T-helper 2 cell treated with Interferon-gamma antibody and Interleukin-4, amounts not matched to agents 5 μg/mL and 100 μg/mL, for 36 hours (primary cell): Measurements from ENCODE around the gene ATP5MC2.
"Not testable (repeated sequence)": the region's sequence is repeated elsewhere in the genome, so short reads cannot be mapped to it uniquely, and the experiment has no call there.

Experiments
- DNase-seq: peaks from one replicate; pipeline ENCODE4 v3.0.0; 2021; ENCODE audit warnings: low spot score
- H3K27ac Mint-ChIP-seq: one replicate; pipeline ENCODE4 v1.8.0; 2021; ENCODE audit warnings: mild to moderate bottlenecking, mixed read lengths
- H3K27me3 Mint-ChIP-seq: one replicate; pipeline ENCODE4 v1.8.0; 2021; ENCODE audit warnings: low read depth, mixed read lengths
- H3K36me3 Mint-ChIP-seq: one replicate; pipeline ENCODE4 v1.8.0; 2021; ENCODE audit warnings: low read depth, mixed read lengths
- H3K4me1 Mint-ChIP-seq: one replicate; pipeline ENCODE4 v1.8.0; 2021; ENCODE audit warnings: low read depth, mixed read lengths
- H3K4me3 Mint-ChIP-seq: one replicate; pipeline ENCODE4 v1.8.0; 2022; ENCODE audit warnings: mild to moderate bottlenecking, moderate library complexity, mixed read lengths
- H3K9me3 Mint-ChIP-seq: one replicate; pipeline ENCODE4 v1.8.0; 2021; ENCODE audit warnings: mixed read lengths

Gene ATP5MC2

GRCh38 chr12:53675701-53676607, at the start of gene ATP5MC2:
TSS of gene ATP5MC2 (minus strand) at chr12:53676083. CDS start at chr12:53672614, 3,469 bp downstream.
- Mint-ChIP-seq H3K27ac (peak within 1 kb of the TSS; percentile 91), H3K4me1 (peaks cover 16% of the 10 kb centered on the region), H3K9me3 (no peaks in the 10 kb centered on the region)

GRCh38 chr12:53722450-53723041, 46.7 kb upstream of the ATP5MC2 start:
- Mint-ChIP-seq H3K9me3 (no peaks in the 10 kb centered on the region), H3K4me1 (peaks cover 10% of the 10 kb centered on the region), H3K27me3 (no peaks in the 10 kb centered on the region), H3K27ac (no peak overlapping the region), H3K4me3 (no peak overlapping the region), H3K36me3 (peaks cover 12% of the 10 kb centered on the region)
- no peak for DNase-seq

More at GRCh38 chr12:53675701-53676607, at the start of gene ATP5MC2:
- H3K4me3 Mint-ChIP-seq: peak within 1 kb of the TSS; percentile 85
- peak; percentile 97 for DNase-seq
- peaks cover 25% of the 10 kb centered on the region for H3K36me3 Mint-ChIP-seq
- H3K27me3 Mint-ChIP-seq: peaks cover 32% of the 10 kb centered on the region

- H3K36me3 Mint-ChIP-seq: peaks cover 12% of the 10 kb centered on the region
- H3K27ac Mint-ChIP-seq: no peak overlapping the region
- no peak overlapping the region for H3K4me3 Mint-ChIP-seq
- peaks cover 3% of the 10 kb centered on the region for H3K4me1 Mint-ChIP-seq
- no peak for DNase-seq
- no peaks in the 10 kb centered on the region for H3K27me3 Mint-ChIP-seq
- no peaks in the 10 kb centered on the region for H3K9me3 Mint-ChIP-seq
Measured at GRCh38 chr12:53720946-53721345, 45.1 kb upstream of the ATP5MC2 start.

DNA sequence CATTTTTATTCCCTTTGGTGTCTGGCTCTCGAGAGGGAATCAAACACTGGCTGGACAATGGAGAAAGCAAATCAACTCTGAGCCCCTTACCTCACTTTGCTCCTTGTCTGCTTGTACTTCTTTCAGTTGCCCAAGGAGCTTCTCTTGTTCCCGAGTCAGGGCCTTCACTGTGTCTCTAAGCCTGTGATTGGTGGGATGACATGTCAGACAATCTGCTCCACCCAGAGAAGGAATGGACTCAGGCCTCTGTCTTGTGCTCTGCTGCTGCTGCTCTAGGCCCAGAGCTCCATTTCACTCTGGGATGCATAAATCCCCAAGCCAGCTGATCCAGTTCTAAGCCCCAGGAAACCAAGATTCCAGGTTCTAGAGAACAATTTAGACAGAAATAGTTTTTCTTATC, 43.8 kb upstream of the ATP5MC2 start:
- DNase-seq: no peak
- no peak overlapping the region for H3K4me3 Mint-ChIP-seq
- no peaks in the 10 kb centered on the region for H3K27me3 Mint-ChIP-seq
- H3K27ac Mint-ChIP-seq: no peak overlapping the region
- peaks cover 12% of the 10 kb centered on the region for H3K36me3 Mint-ChIP-seq
- H3K4me1 Mint-ChIP-seq: peaks cover 3% of the 10 kb centered on the region
- no peaks in the 10 kb centered on the region for H3K9me3 Mint-ChIP-seq

GRCh38 chr12:53718567-53718966, 42.7 kb upstream of the ATP5MC2 start:
- H3K36me3 Mint-ChIP-seq: not testable (repeated sequence)

DNA sequence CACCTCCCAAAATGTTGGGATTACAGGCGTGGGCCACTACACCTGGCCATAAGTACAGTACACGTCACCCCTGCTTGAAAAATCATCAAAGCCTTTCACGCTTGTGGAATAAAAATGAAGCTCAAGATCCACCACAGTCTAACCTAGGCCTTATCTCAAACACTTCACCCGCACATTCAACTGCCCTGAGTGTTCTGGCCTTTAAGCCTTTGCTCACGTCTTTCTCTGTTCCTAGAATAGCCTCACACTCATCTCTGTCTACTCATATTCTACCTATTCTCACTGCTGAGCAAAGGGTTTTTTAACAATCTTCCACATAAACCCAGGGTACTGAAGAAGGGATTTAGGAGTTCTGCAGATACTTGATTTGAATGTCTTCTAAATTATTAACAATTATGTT, 41.4 kb upstream of the ATP5MC2 start:
- H3K9me3 Mint-ChIP-seq: no peaks in the 10 kb centered on the region
- no peaks in the 10 kb centered on the region for H3K27me3 Mint-ChIP-seq
- H3K27ac Mint-ChIP-seq: no peak overlapping the region
- no peaks in the 10 kb centered on the region for H3K4me1 Mint-ChIP-seq
- peaks cover 7% of the 10 kb centered on the region for H3K36me3 Mint-ChIP-seq
- H3K4me3 Mint-ChIP-seq: no peak overlapping the region
- no peak for DNase-seq

More at GRCh38 chr12:53718567-53718966, 42.7 kb upstream of the ATP5MC2 start:
- not testable (repeated sequence) for DNase-seq, H3K27ac Mint-ChIP-seq, H3K4me3 Mint-ChIP-seq, H3K4me1 Mint-ChIP-seq, H3K9me3 Mint-ChIP-seq, H3K27me3 Mint-ChIP-seq

- Mint-ChIP-seq H3K27ac (no peak overlapping the region), H3K9me3 (no peaks in the 10 kb centered on the region), H3K27me3 (peaks cover 4% of the 10 kb centered on the region), H3K4me3 (no peak overlapping the region), H3K36me3 (peaks cover 2% of the 10 kb centered on the region), H3K4me1 (no peaks in the 10 kb centered on the region)
- DNase-seq: no peak
Measured at GRCh38 chr12:53714004-53714403, 38.1 kb upstream of the ATP5MC2 start.

DNA sequence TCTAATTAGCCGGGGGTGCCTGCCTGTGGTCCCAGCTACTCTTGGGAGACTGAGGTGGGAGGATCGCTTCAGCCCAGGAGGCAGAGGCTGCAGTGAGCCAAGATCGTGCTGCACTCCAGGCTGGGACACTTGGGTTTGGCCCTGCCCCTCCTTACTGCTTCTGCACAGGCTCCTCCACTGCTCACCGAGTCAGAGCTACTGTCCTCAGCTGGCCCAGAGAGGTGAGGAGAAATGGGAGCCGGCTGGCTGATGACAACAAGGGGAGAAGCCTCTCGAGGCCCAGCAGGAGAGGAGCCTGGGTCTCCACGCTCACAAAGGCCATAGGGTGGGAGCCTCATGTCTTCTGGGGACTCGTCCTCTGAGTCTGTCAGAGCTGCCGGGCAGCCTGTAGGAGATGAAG, 37.6 kb upstream of the ATP5MC2 start:
- H3K36me3 Mint-ChIP-seq: peaks cover 2% of the 10 kb centered on the region
- no peaks in the 10 kb centered on the region for H3K4me1 Mint-ChIP-seq
- peaks cover 7% of the 10 kb centered on the region for H3K27me3 Mint-ChIP-seq
- H3K27ac Mint-ChIP-seq: no peak overlapping the region
- no peak for DNase-seq
- no peaks in the 10 kb centered on the region for H3K9me3 Mint-ChIP-seq
- no peak overlapping the region for H3K4me3 Mint-ChIP-seq

DNA sequence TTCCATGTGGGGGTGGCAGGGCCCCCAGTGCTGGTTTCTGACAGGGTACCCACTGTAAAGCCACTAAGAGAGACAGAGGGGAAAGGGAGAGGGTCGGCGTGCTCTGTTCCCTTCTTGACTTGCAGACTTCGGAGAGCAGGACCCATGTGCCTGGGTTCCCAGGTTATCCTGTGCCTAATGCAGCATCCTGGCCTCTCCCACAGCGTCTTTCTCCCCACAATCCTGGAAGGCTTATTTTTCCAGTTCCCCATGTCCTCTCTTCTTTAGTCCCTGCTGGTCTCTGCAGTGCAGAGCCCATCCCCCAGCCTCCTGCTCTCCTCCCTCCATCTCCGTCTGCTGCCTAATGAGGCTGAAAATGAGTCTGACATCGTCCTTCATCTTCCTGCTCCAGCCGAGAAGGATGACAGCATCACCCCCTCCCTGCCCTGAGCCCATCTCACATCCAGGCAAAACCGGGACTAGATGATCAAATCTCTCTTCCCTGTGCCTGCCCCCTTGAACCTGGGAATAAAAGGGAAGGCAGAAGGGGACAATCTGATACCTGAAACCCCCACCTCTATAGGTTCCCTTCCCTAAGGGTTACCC, 36.3 kb upstream of the ATP5MC2 start:
- Mint-ChIP-seq H3K9me3 (no peaks in the 10 kb centered on the region), H3K36me3 (peaks cover 2% of the 10 kb centered on the region), H3K27ac (no peak overlapping the region), H3K4me1 (no peaks in the 10 kb centered on the region), H3K27me3 (peaks cover 13% of the 10 kb centered on the region), H3K4me3 (no peak overlapping the region)
- DNase-seq: no peak

DNA sequence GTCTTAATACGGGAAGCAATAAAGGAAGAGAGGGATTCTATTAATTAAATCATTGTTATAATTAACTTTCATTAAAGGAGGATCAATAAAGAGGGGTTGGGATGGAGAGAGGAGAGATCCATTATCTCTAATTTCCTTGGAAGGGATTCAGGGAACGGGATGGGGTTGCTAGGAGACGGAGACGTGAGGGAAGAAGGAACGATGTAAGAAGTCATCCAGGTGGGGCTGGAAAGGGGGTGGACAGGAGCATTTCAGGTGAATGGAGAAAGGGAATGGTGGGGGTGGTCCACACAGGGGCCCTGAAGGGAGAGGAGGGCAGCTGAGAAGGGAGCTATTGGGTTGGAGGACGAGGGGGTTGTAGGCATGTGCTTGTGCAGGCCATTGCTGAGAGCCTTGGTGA, 34.2 kb upstream of the ATP5MC2 start:
- H3K27ac Mint-ChIP-seq: no peak overlapping the region
- no peaks in the 10 kb centered on the region for H3K4me1 Mint-ChIP-seq
- H3K27me3 Mint-ChIP-seq: peaks cover 20% of the 10 kb centered on the region
- peaks cover 2% of the 10 kb centered on the region for H3K36me3 Mint-ChIP-seq
- H3K9me3 Mint-ChIP-seq: no peaks in the 10 kb centered on the region
- no peak for DNase-seq
- no peak overlapping the region for H3K4me3 Mint-ChIP-seq

DNA sequence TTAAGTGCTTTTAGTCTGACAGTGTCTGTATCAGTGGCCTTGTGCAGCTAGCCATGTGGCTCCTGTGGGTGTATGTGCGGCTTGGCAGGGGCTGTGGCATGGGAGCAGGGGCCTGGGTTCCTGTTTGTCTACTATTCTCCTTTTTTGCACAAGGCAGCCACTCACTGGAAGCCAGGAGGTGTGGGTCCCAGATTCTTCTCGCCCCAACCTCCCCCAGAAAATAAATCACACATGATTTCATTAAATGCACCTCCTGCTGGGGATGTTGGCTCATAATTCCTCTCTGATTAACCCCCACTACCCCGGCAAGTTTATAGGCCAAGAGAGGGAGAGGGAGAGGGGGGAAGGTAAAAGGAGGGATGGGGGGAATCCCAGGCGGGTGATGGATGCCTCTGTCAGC, 33.8 kb upstream of the ATP5MC2 start:
- H3K27me3 Mint-ChIP-seq: peaks cover 21% of the 10 kb centered on the region
- no peak overlapping the region for H3K27ac Mint-ChIP-seq
- DNase-seq: no peak
- H3K4me3 Mint-ChIP-seq: no peak overlapping the region
- H3K4me1 Mint-ChIP-seq: no peaks in the 10 kb centered on the region
- peaks cover 2% of the 10 kb centered on the region for H3K36me3 Mint-ChIP-seq
- H3K9me3 Mint-ChIP-seq: no peaks in the 10 kb centered on the region

GRCh38 chr12:53706080-53706479, 30.2 kb upstream of the ATP5MC2 start:
- DNase-seq: no peak
- H3K27ac Mint-ChIP-seq: no peak overlapping the region
- H3K9me3 Mint-ChIP-seq: no peaks in the 10 kb centered on the region
- H3K4me3 Mint-ChIP-seq: no peak overlapping the region
- no peaks in the 10 kb centered on the region for H3K4me1 Mint-ChIP-seq
- peaks cover 53% of the 10 kb centered on the region for H3K27me3 Mint-ChIP-seq
- no peaks in the 10 kb centered on the region for H3K36me3 Mint-ChIP-seq

DNA sequence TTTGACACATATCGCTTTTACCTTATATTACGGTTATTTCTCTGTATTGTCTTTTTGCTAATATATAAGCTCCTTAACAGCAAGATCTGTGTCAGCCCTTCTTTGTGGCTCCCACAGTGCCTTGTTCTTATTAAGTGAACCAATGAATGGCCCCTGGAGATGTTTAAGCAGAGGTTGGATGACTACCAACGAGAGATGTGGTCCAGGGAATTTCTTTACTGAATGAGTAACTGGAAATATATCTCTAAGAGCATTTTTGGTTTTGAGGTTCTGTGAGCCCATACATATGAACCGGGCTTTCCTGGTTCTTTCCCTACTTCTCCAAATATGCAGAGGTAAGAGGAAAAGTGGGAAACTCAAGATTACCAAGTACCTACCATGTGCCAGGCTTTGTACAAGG, 27.9 kb upstream of the ATP5MC2 start:
- no peak overlapping the region for H3K27ac Mint-ChIP-seq
- no peaks in the 10 kb centered on the region for H3K9me3 Mint-ChIP-seq
- no peaks in the 10 kb centered on the region for H3K4me1 Mint-ChIP-seq
- H3K36me3 Mint-ChIP-seq: no peaks in the 10 kb centered on the region
- DNase-seq: no peak
- peaks cover 68% of the 10 kb centered on the region for H3K27me3 Mint-ChIP-seq
- H3K4me3 Mint-ChIP-seq: no peak overlapping the region
